Neuronal stem cell (in vitro differentiated cells): ENCODE measurements around the gene CSRNP3.

Experiments used
- DNase-seq: peaks from one replicate; pipeline ENCODE4 v3.0.0-alpha.2; 2013; ENCODE audit warnings: low spot score
- H2AFZ ChIP-seq: one replicate; pipeline ENCODE4 v1.6.1; 2013; ENCODE audit warnings: mild to moderate bottlenecking, low read length, inconsistent platforms
- H2AK5ac ChIP-seq: 2 replicates; pipeline ENCODE4 v1.6.1; 2013; ENCODE audit warnings: low read depth, mild to moderate bottlenecking, inconsistent platforms, low read length, moderate library complexity, mixed read lengths
- H2BK120ac ChIP-seq: 2 replicates; pipeline ENCODE4 v1.6.1; 2013; ENCODE audit warnings: low read depth, mild to moderate bottlenecking, inconsistent platforms, low read length, moderate library complexity, mixed read lengths
- H2BK12ac ChIP-seq: one replicate; pipeline ENCODE4 v1.6.1; 2013; ENCODE audit warnings: low read length, inconsistent platforms
- H2BK15ac ChIP-seq: 2 replicates; pipeline ENCODE4 v1.6.1; 2013; ENCODE audit warnings: mild to moderate bottlenecking, low read length, inconsistent platforms, mixed read lengths
- H2BK5ac ChIP-seq: one replicate; pipeline ENCODE4 v1.6.1; 2013; ENCODE audit warnings: inconsistent platforms, mild to moderate bottlenecking, low read length, moderate library complexity
- H3K14ac ChIP-seq: one replicate; pipeline ENCODE4 v1.6.1; 2013; ENCODE audit warnings: low read length, inconsistent platforms
- H3K18ac ChIP-seq: 2 replicates; pipeline ENCODE4 v1.6.1; 2013; ENCODE audit warnings: low read length, inconsistent platforms
- H3K23ac ChIP-seq: 2 replicates; pipeline ENCODE4 v1.6.1; 2013; ENCODE audit warnings: low read depth, mild to moderate bottlenecking, mixed read lengths, low read length, inconsistent platforms; ENCODE audit not compliant: poor library complexity
- H3K27ac ChIP-seq: replicated peaks from 3 replicates; pipeline ENCODE4 v1.5.1; 2013; ENCODE audit warnings: low read length, inconsistent platforms
- H3K27me3 ChIP-seq, 3 experiments: 2 replicates each; pipeline ENCODE4 v1.6.1; 2013; ENCODE audit warnings: low read length in 3 of 3, mild to moderate bottlenecking in 2 of 3, inconsistent platforms in 1 of 3, low read depth in 1 of 3, mixed read lengths in 1 of 3, moderate library complexity in 1 of 3; ENCODE audit not compliant: control insufficient read depth in 3 of 3, insufficient read depth in 3 of 3
- H3K36me3 ChIP-seq, 2 donors: replicated peaks in 1 of 2; 2 replicates each; pipeline ENCODE4 v1.6.1; 2013; ENCODE audit warnings: low read length in 2 of 2; ENCODE audit not compliant: control insufficient read depth in 2 of 2, insufficient read depth in 2 of 2
- H3K4ac ChIP-seq: 2 replicates; pipeline ENCODE4 v1.6.1; 2013; ENCODE audit warnings: inconsistent platforms, mild to moderate bottlenecking, low read length, moderate library complexity
- H3K4me1 ChIP-seq, 2 donors: 1 replicate in 1 of 2; 2 replicates in 1 of 2; pipeline ENCODE4 v1.6.1; 2013; ENCODE audit warnings: low read length in 2 of 2, low read depth in 1 of 2; ENCODE audit not compliant: control insufficient read depth in 2 of 2, insufficient read depth in 1 of 2
- H3K4me2 ChIP-seq: one replicate; pipeline ENCODE4 v1.6.1; 2013; ENCODE audit warnings: mild to moderate bottlenecking, low read length, inconsistent platforms; ENCODE audit not compliant: insufficient read depth, poor library complexity, severe bottlenecking
- H3K4me3 ChIP-seq, 2 donors: 2 replicates each; pipeline ENCODE4 v1.5.1; 2013; ENCODE audit warnings: low read length in 2 of 2, mild to moderate bottlenecking in 2 of 2, inconsistent platforms in 1 of 2, moderate library complexity in 1 of 2
- H3K79me1 ChIP-seq: one replicate; pipeline ENCODE4 v1.6.1; 2013; ENCODE audit warnings: low read depth, mild to moderate bottlenecking, inconsistent platforms, low read length, moderate library complexity
- H3K9ac ChIP-seq: one replicate; pipeline ENCODE4 v1.6.1; 2013; ENCODE audit warnings: mild to moderate bottlenecking, low read depth, low read length, inconsistent platforms; ENCODE audit not compliant: poor library complexity
- H3K9me3 ChIP-seq, 2 donors: replicated peaks in 1 of 2; 2 replicates each; pipeline versions ENCODE3 to v1.6.1; 2013; ENCODE audit warnings: low read length in 2 of 2, mild to moderate bottlenecking in 2 of 2, inconsistent platforms in 1 of 2, low read depth in 1 of 2, mixed read lengths in 1 of 2, moderate library complexity in 1 of 2; ENCODE audit not compliant: control insufficient read depth in 2 of 2, insufficient read depth in 1 of 2
- H4K8ac ChIP-seq: one replicate; pipeline ENCODE4 v1.6.1; 2013; ENCODE audit warnings: low read depth, mild to moderate bottlenecking, inconsistent platforms, low read length, moderate library complexity
- H4K91ac ChIP-seq: one replicate; pipeline ENCODE4 v1.6.1; 2013; ENCODE audit warnings: low read length, low read depth, mild to moderate bottlenecking, inconsistent platforms; ENCODE audit not compliant: poor library complexity
- WGBS, 2 donors: extraction: QIAGEN DNeasy Blood & Tissue Kit; methylation state at CpG; one replicate each; pipeline ENCODE4 v1.1.7; 2013; ENCODE audit warnings: missing lambda C conversion rate in 2 of 2, mixed read lengths in 1 of 2; ENCODE audit not compliant: insufficient read length in 2 of 2, insufficient replicate concordance in 1 of 2; ENCODE audit errors: extremely low coverage in 2 of 2; 5-methylcytosine and 5-hydroxymethylcytosine counted together

The CSRNP3 gene

GRCh38 chr2:165539985-165540384, 70.5 kb downstream of the CSRNP3 start:
- H3K9me3 ChIP-seq = no peaks in the 10 kb centered on the region
- H3K4ac ChIP-seq = no peak overlapping the region
- no peak overlapping the region for H3K23ac ChIP-seq
- H2AFZ ChIP-seq = no peak overlapping the region
- H3K36me3 ChIP-seq = no peaks in the 10 kb centered on the region
- DNase-seq = no peak
- no peak overlapping the region for H3K4me3 ChIP-seq
- H3K18ac ChIP-seq = no peak overlapping the region
- no peak overlapping the region for H3K27ac ChIP-seq
- no peak overlapping the region for H2BK12ac ChIP-seq
- no peak overlapping the region for H2BK5ac ChIP-seq
- H3K27me3 ChIP-seq = no peaks in the 10 kb centered on the region
- H4K8ac ChIP-seq = no peak overlapping the region
- H2BK120ac ChIP-seq = no peak overlapping the region
- H2BK15ac ChIP-seq = no peak overlapping the region
- H3K79me1 ChIP-seq = no peaks in the 10 kb centered on the region
- no peak overlapping the region for H2AK5ac ChIP-seq
- no peak overlapping the region for H3K9ac ChIP-seq
- no peak overlapping the region for H3K4me2 ChIP-seq
- no peak overlapping the region for H3K14ac ChIP-seq
- H3K4me1 ChIP-seq = peaks cover 0 to 3% of the 10 kb centered on the region in 2 donors
- no peak overlapping the region for H4K91ac ChIP-seq

- Histone ChIP-seq H3K27ac (no peak overlapping the region), H3K4me3 (no peak overlapping the region), H3K4ac (no peak overlapping the region), H3K4me1 (peaks cover 0 to 6% of the 10 kb centered on the region in 2 donors), H3K23ac (no peak overlapping the region), H3K14ac (no peak overlapping the region), H3K4me2 (no peak overlapping the region), H2AFZ (no peak overlapping the region), H3K79me1 (no peaks in the 10 kb centered on the region), H2BK120ac (no peak overlapping the region), H4K8ac (no peak overlapping the region), H2BK12ac (no peak overlapping the region), H2AK5ac (no peak overlapping the region), H3K9me3 (no peaks in the 10 kb centered on the region), H3K18ac (no peak overlapping the region), H2BK15ac (no peak overlapping the region), H2BK5ac (no peak overlapping the region), H4K91ac (no peak overlapping the region), H3K9ac (no peak overlapping the region), H3K36me3 (no peaks in the 10 kb centered on the region), H3K27me3 (no peaks in the 10 kb centered on the region)
- DNase-seq = no peak
- WGBS, 2 donors = no CpG with 5 or more reads among the region's 2 CpGs
Measured at GRCh38 chr2:165544897-165545296, 75.4 kb downstream of the CSRNP3 start.

GRCh38 chr2:165547900-165548299, 78.4 kb downstream of the CSRNP3 start:
- Histone ChIP-seq H3K4me3 (no peak overlapping the region), H2BK5ac (no peak overlapping the region), H2BK12ac (no peak overlapping the region), H2AK5ac (no peak overlapping the region), H3K9me3 (no peaks in the 10 kb centered on the region), H3K14ac (no peak overlapping the region), H3K18ac (no peak overlapping the region), H3K36me3 (no peaks in the 10 kb centered on the region), H3K23ac (no peak overlapping the region), H2BK120ac (no peak overlapping the region), H3K27me3 (no peaks in the 10 kb centered on the region), H3K9ac (no peak overlapping the region), H3K79me1 (no peaks in the 10 kb centered on the region), H4K8ac (no peak overlapping the region), H2AFZ (no peak overlapping the region), H3K27ac (no peak overlapping the region), H3K4me2 (no peak overlapping the region), H3K4ac (no peak overlapping the region), H4K91ac (no peak overlapping the region), H2BK15ac (no peak overlapping the region), H3K4me1 (peaks cover 0 to 6% of the 10 kb centered on the region in 2 donors)
- DNase-seq = no peak

GRCh38 chr2:165549619-165550018, 80.1 kb downstream of the CSRNP3 start:
- H3K9ac ChIP-seq = no peak overlapping the region
- no peak overlapping the region for H3K23ac ChIP-seq
- H2AFZ ChIP-seq = no peak overlapping the region
- no peak overlapping the region for H2AK5ac ChIP-seq
- no peak for DNase-seq
- H3K4me1 ChIP-seq = peaks cover 0 to 6% of the 10 kb centered on the region in 2 donors
- H3K18ac ChIP-seq = no peak overlapping the region
- no peaks in the 10 kb centered on the region for H3K36me3 ChIP-seq
- H3K4me3 ChIP-seq = no peak overlapping the region
- H3K4me2 ChIP-seq = no peak overlapping the region
- H3K27me3 ChIP-seq = no peaks in the 10 kb centered on the region
- H3K27ac ChIP-seq = no peak overlapping the region
- no peak overlapping the region for H4K91ac ChIP-seq
- H3K4ac ChIP-seq = no peak overlapping the region
- no peaks in the 10 kb centered on the region for H3K79me1 ChIP-seq
- no peak overlapping the region for H4K8ac ChIP-seq
- WGBS, 2 donors = no CpG with 5 or more reads among the region's 1 CpG
- H3K14ac ChIP-seq = no peak overlapping the region
- H2BK120ac ChIP-seq = no peak overlapping the region
- no peak overlapping the region for H2BK12ac ChIP-seq
- no peaks in the 10 kb centered on the region for H3K9me3 ChIP-seq
- H2BK15ac ChIP-seq = no peak overlapping the region
- H2BK5ac ChIP-seq = no peak overlapping the region
